Superior temporal gyrus (tissue), 1 donor: ENCODE results near the gene NRG3.
"Not testable (repeated sequence)": the region's sequence is repeated elsewhere in the genome, so short reads cannot be mapped to it uniquely, and the experiment has no call there.

Source experiments
- DNase-seq: peaks from one replicate; pipeline ENCODE4 v3.0.0-alpha.2; 2016; ENCODE audit errors: extremely low spot score

NRG3 gene

DNA sequence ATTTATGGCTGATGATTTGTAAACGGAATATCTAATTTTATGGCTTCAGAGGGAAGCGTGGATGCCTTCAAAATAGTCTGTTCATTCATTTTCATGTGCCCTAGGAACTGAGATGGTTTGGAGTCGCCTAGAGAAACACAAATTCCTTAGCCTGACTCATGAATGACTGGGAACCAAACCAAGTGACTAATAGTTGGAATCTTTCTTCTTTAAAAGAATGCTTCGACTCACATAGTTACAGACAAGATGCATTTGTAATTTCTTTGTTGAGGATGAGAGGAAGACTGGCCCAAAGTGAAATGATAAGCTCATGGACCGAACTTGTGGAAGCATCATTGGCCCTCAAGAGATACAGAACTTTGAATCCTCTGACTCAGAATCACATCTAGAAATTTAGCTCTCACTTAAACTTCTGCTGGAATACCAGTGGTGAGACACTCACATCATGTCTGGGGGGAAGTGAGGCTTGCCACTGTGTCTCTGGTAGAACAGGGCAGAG, 1107.2 kb downstream of the NRG3 start:
- peak; percentile 66 for DNase-seq

DNA sequence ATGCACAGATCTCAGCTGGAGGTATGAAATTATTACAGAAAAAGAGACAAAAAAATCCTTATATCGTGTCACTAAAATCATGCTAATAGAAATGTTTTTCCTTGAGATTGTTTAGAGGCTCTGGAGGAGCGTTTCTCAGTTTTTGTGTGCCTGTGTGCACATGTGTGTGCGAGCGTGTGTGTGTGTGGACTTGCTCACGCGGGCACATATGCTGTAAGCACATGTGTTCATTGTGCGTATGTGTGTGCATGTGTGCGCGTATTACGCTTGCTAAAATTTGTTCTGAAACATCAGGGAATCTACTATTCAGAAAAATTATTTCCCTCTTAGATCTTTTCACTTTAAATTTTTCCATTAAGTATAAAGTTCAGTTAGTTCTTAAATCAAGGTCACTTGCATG, 1111.2 kb downstream of the NRG3 start:
- no peak for DNase-seq

DNA sequence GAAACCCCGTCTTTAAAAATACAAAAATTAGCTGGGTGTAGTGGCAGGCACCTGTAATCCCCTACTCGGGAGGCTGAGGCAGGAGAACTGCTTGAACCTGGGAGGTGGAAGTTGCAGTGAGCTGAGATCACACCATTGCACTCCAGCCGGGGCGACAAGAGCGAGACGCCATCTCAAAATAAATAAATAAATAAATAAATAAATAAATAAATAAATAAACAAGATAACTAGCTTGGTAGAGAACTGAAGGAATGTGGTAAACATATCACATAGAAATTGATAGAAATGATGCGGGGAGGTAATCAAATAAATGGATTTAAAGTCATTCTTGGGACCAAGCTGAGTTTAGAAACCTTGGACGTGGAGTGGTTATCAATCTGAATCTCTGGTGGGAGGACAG, 1131.5 kb downstream of the NRG3 start:
- not testable (repeated sequence) for DNase-seq

DNA sequence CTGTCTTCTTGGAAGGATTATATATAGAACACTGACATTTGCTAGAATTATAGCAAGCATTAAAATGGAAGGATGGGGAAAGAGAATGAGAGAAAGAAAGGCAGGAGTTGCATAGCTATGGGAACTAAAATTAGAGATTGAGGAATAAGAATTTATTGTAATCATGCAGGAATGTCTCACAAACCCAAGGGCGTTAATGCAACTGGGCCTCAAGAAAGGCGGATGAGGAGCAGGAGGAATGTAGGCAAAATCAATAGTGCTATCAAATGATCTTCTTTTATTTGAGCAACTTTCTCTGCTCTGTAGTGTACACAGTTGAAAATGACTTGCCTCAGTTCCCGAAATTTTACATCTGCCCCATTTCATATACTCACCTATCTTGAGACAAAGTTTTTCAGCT, 1132.5 kb downstream of the NRG3 start:
- no peak for DNase-seq

DNA sequence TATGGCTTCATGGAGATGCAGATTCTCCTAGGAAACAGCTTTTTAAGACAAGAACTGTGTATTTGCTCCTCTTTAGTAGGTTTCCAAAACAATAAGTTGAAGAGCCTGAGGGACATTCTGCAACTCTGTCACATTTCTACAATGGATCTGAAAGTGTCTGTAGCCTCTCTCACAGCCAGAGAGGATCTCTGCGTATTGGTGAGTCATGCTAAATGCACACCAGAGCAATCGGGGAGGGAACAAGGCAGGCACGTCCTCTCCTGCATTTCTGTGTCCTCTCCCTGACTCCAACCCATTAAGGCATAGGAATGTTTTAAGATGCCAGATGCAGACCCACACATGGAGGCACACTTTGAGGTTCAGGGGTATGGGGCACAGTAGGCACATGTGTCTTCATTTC, 1137.9 kb downstream of the NRG3 start:
- DNase-seq, result no peak

DNA sequence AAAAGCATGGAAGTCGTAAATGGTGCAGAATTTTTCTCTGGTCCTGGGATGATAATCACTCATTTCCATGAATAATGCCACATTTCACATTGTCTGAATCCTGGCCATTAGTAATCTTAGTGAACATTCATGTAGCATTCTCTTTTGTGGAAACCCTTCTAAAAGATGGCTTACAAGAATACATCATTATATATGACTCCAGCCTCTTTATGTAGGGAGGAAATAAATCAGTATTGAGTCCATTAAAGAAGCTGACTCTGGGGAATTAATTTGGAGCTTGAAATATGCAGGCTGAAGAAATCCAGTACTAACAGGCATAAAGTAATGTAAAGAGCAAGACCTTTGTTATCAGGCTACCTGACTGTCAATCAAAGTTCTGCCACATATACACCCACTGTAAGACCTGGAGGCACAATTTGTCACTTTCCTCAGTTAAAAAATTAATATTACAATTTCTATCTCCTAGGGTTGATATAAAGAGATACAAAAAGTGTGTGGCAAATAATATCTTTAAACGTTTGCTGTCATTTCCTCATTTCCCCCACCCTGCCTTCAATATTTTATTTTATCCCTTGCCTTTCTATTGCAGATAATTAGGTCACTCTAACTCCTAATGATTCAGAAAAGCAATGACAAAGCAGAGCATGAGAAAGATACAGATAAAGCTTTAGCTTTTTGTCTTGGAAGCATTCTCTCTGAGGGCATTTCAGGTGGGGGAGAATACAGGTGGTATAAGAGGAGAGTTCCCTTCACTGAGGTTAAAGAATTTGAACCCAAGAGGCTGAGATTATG, 1142.3 kb downstream of the NRG3 start:
- no peak for DNase-seq

DNA sequence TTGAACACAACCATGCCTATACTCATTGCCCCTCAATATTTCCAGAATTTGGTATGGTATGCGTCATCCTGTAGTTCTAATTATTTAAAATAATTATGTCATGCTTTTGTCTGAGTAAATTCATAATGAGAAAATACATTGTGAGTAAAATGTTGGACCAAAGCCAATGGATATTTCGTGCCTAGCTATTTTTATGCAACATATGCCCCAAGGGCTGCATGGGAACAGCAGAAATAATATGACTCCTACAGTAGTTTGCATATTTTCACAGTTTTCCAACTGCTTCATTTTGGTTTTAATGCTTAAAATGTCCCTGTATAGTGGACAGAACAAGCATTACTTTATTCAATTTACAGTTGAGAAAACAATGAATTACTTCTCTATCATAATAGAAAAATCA, 1148.7 kb downstream of the NRG3 start:
- peak; percentile 13 for DNase-seq
